ENCODE measurements around the gene EPHA8. TPM values are rescaled to one million over a fixed set of nuclear protein-coding genes. Genes with fewer than 3 reads are reported as not detected.

The EPHA8 gene
- 0.09 TPM in 1 of 3 replicates, not detected in the others for total RNA-seq

GRCh38 chr1:22562584-22563583 is at the start of gene EPHA8:
Gene EPHA8 (plus strand): TSS chr1:22563489. CDS start chr1:22563636, 147 bp downstream.
- Mint-ChIP-seq H3K27ac (no peak within 1 kb of the TSS), H3K9me3 (no peaks in the 10 kb centered on the region), H3K4me1 (peaks cover 4% of the 10 kb centered on the region), H3K27me3 (ENCODE audit: low read depth) (peaks cover 84% of the 10 kb centered on the region), H3K4me3 (peak within 1 kb of the TSS; percentile 68), H3K36me3 (no peaks in the 10 kb centered on the region)
- TF ChIP-seq CTCF (IDR thresholded peaks at IDR 0.05; ENCODE audit: unreplicated experiment): no peak
- no peak for DNase-seq (ENCODE audit: low spot score in 2 of 2, unreplicated experiment in 2 of 2)

- Mint-ChIP-seq H3K9me3 (no peaks in the 10 kb centered on the region), H3K4me3 (no peak overlapping the region), H3K36me3 (peaks cover 50% of the 10 kb centered on the region)
These were observed 46.2 kb upstream of the EPHA8 start for GRCh38 chr1:22516906-22517571.

GRCh38 chr1:22517956-22518355 is 45.3 kb upstream of the EPHA8 start:
- no peaks in the 10 kb centered on the region for H3K27me3 Mint-ChIP-seq (ENCODE audit: low read depth)
- H3K4me3 Mint-ChIP-seq: no peak overlapping the region
- H3K27ac Mint-ChIP-seq: no peak overlapping the region
- no peaks in the 10 kb centered on the region for H3K9me3 Mint-ChIP-seq
- H3K4me1 Mint-ChIP-seq: no peaks in the 10 kb centered on the region
- DNase-seq (ENCODE audit: low spot score in 2 of 2, unreplicated experiment in 2 of 2): no peak
- peaks cover 55% of the 10 kb centered on the region for H3K36me3 Mint-ChIP-seq
- no peak for TF ChIP-seq CTCF (IDR thresholded peaks at IDR 0.05; ENCODE audit: unreplicated experiment)

More at GRCh38 chr1:22516906-22517571, 46.2 kb upstream of the EPHA8 start:
- DNase-seq (ENCODE audit: low spot score in 2 of 2, unreplicated experiment in 2 of 2): no peak
- Mint-ChIP-seq H3K4me1 (no peaks in the 10 kb centered on the region), H3K27me3 (ENCODE audit: low read depth) (no peaks in the 10 kb centered on the region), H3K27ac (no peak overlapping the region)
- TF ChIP-seq CTCF (IDR thresholded peaks at IDR 0.05; ENCODE audit: unreplicated experiment): no peak

- Mint-ChIP-seq H3K4me3 (no peak overlapping the region), H3K9me3 (no peaks in the 10 kb centered on the region), H3K36me3 (peaks cover 55% of the 10 kb centered on the region), H3K27me3 (ENCODE audit: low read depth) (no peaks in the 10 kb centered on the region), H3K4me1 (no peaks in the 10 kb centered on the region), H3K27ac (no peak overlapping the region)
- no peak for DNase-seq (ENCODE audit: low spot score in 2 of 2, unreplicated experiment in 2 of 2)
- no peak for TF ChIP-seq CTCF (IDR thresholded peaks at IDR 0.05; ENCODE audit: unreplicated experiment)
These were observed 44.9 kb upstream of the EPHA8 start for GRCh38 chr1:22518379-22518778.

- Mint-ChIP-seq H3K27ac (no peak overlapping the region), H3K27me3 (ENCODE audit: low read depth) (no peaks in the 10 kb centered on the region), H3K4me1 (no peaks in the 10 kb centered on the region), H3K36me3 (peaks cover 41% of the 10 kb centered on the region), H3K4me3 (no peak overlapping the region), H3K9me3 (no peaks in the 10 kb centered on the region)
- no peak for DNase-seq (ENCODE audit: low spot score in 2 of 2, unreplicated experiment in 2 of 2)
- TF ChIP-seq CTCF (IDR thresholded peaks at IDR 0.05; ENCODE audit: unreplicated experiment): no peak
These were observed 42.4 kb upstream of the EPHA8 start for GRCh38 chr1:22520871-22521270.
